Neuron (in vitro differentiated cells): ENCODE data around the gene GLT6D1.

ENCODE experiments used
- H2AFZ ChIP-seq: one replicate; pipeline ENCODE4 v1.6.1; 2013; ENCODE audit warnings: low read depth, mild to moderate bottlenecking, inconsistent platforms, low read length, moderate library complexity
- H3K27me3 ChIP-seq: one replicate; pipeline ENCODE4 v1.6.1; 2013; ENCODE audit warnings: low read length; ENCODE audit not compliant: insufficient read depth
- H3K36me3 ChIP-seq: one replicate; pipeline ENCODE4 v1.6.1; 2013; ENCODE audit warnings: low read length; ENCODE audit not compliant: insufficient read depth
- H3K4me1 ChIP-seq: one replicate; pipeline ENCODE4 v1.6.1; 2013; ENCODE audit warnings: low read length; ENCODE audit not compliant: insufficient read depth
- H3K4me3 ChIP-seq: 2 replicates; pipeline ENCODE4 v1.5.1; 2013; ENCODE audit warnings: mild to moderate bottlenecking, low read length, moderate library complexity
- H3K9me3 ChIP-seq: one replicate; pipeline ENCODE4 v1.6.1; 2013; ENCODE audit warnings: low read length

The GLT6D1 gene

GRCh38 chr9:135579889-135580660 is 59.3 kb downstream of the GLT6D1 start:
- no peaks in the 10 kb centered on the region for H3K36me3 ChIP-seq
- no peaks in the 10 kb centered on the region for H3K9me3 ChIP-seq
- H3K4me3 ChIP-seq = no peak overlapping the region
- no peaks in the 10 kb centered on the region for H3K4me1 ChIP-seq
- no peak overlapping the region for H2AFZ ChIP-seq
- H3K27me3 ChIP-seq = no peaks in the 10 kb centered on the region

GRCh38 chr9:135579356-135579755 is 60.0 kb downstream of the GLT6D1 start:
- Histone ChIP-seq H3K36me3 (no peaks in the 10 kb centered on the region), H3K4me3 (no peak overlapping the region), H3K27me3 (no peaks in the 10 kb centered on the region)

GRCh38 chr9:135577256-135577655 is 62.1 kb downstream of the GLT6D1 start:
- Histone ChIP-seq H3K4me1 (no peaks in the 10 kb centered on the region), H3K4me3 (no peak overlapping the region), H3K27me3 (no peaks in the 10 kb centered on the region), H2AFZ (no peak overlapping the region), H3K36me3 (no peaks in the 10 kb centered on the region), H3K9me3 (no peaks in the 10 kb centered on the region)

More at GRCh38 chr9:135579356-135579755, 60.0 kb downstream of the GLT6D1 start:
- no peaks in the 10 kb centered on the region for H3K4me1 ChIP-seq
- H2AFZ ChIP-seq = no peak overlapping the region
- no peaks in the 10 kb centered on the region for H3K9me3 ChIP-seq

- Histone ChIP-seq H3K4me1 (no peaks in the 10 kb centered on the region), H3K36me3 (no peaks in the 10 kb centered on the region), H3K27me3 (no peaks in the 10 kb centered on the region), H3K9me3 (no peaks in the 10 kb centered on the region), H3K4me3 (no peak overlapping the region), H2AFZ (no peak overlapping the region)
Measured at GRCh38 chr9:135575995-135576631, 63.2 kb downstream of the GLT6D1 start.

- Histone ChIP-seq H3K4me1 (no peaks in the 10 kb centered on the region), H3K36me3 (no peaks in the 10 kb centered on the region), H3K27me3 (no peaks in the 10 kb centered on the region), H3K9me3 (no peaks in the 10 kb centered on the region), H2AFZ (no peak overlapping the region), H3K4me3 (no peak overlapping the region)
Measured at GRCh38 chr9:135574943-135575342, 64.4 kb downstream of the GLT6D1 start.

GRCh38 chr9:135574331-135574730 is 65.0 kb downstream of the GLT6D1 start:
- Histone ChIP-seq H3K36me3 (no peaks in the 10 kb centered on the region), H3K9me3 (no peaks in the 10 kb centered on the region), H3K27me3 (peaks cover 1% of the 10 kb centered on the region), H2AFZ (no peak overlapping the region), H3K4me3 (no peak overlapping the region), H3K4me1 (no peaks in the 10 kb centered on the region)
